Endothelial cell of umbilical vein (primary cell): Measurements from ENCODE around the gene GAST. TPM values are rescaled to one million over a fixed set of nuclear protein-coding genes. Genes with fewer than 3 reads are reported as not detected.

Experiments
- BruUV-seq: library from RNA; stranded (reverse); fragments of 400-500 nt; replicated peaks from 2 replicates; lab custom pipeline; 2021; lab: Mats Ljungman, UMichigan
- CTCF ChIA-PET: fragments of 300-600, 350-600 bp; sonication (Branson Sonifier 250); formaldehyde crosslinking; loops from one replicate; lab custom pipeline; 2021; ENCODE audit warnings: antibody characterized with exemption, inconsistent platforms; lab: Charles Lee
- POLR2A ChIA-PET: fragments of 300-600, 350-600 bp; sonication (Branson Sonifier 250); formaldehyde crosslinking; loops from one replicate; lab custom pipeline; 2021; ENCODE audit warnings: antibody characterized with exemption, inconsistent platforms; lab: Charles Lee
- DNase-seq: peaks from one replicate; pipeline ENCODE4 v3.0.0-alpha.2; 2011; ENCODE audit warnings: low read depth, low spot score
- FAIRE-seq: peaks from 2 replicates; lab custom pipeline; 2011; peaks lifted over from hg19 to GRCh38; lab: Jason Lieb, UNC
- H2AFZ ChIP-seq: 2 replicates; pipeline ENCODE4 v1.6.0; 2012; ENCODE audit warnings: low read depth, low read length, control low read depth, inconsistent platforms
- H3K27ac ChIP-seq: 2 replicates; pipeline ENCODE4 v1.5.1; 2011; ENCODE audit warnings: low read depth, mild to moderate bottlenecking, control low read depth, low read length, moderate library complexity; ENCODE audit not compliant: insufficient read depth
- H3K27me3 ChIP-seq, 2 experiments: 2 replicates each; pipeline versions ENCODE4 v1.6.0 to v1.6.1; 2011; ENCODE audit warnings: low read length in 2 of 2, mixed read lengths in 1 of 2; ENCODE audit not compliant: control insufficient read depth in 2 of 2, insufficient read depth in 2 of 2
- H3K36me3 ChIP-seq, 2 experiments: 2 replicates in 1 of 2; 3 replicates in 1 of 2; pipeline ENCODE4 v1.5.1; 2011; ENCODE audit warnings: low read length in 2 of 2, mild to moderate bottlenecking in 1 of 2, moderate library complexity in 1 of 2; ENCODE audit not compliant: control insufficient read depth in 2 of 2, insufficient read depth in 2 of 2; ENCODE audit errors: extremely low read depth in 1 of 2
- H3K4me1 ChIP-seq: 3 replicates; pipeline ENCODE4 v1.5.1; 2011; ENCODE audit warnings: mild to moderate bottlenecking, low read length; ENCODE audit not compliant: control insufficient read depth, insufficient read depth; ENCODE audit errors: extremely low read depth
- H3K4me2 ChIP-seq: 2 replicates; pipeline ENCODE4 v1.6.1; 2011; ENCODE audit warnings: low read length, control low read depth, mixed read lengths; ENCODE audit not compliant: insufficient read depth
- H3K4me3 ChIP-seq, 3 experiments: fragments of 200-600 bp in 1 of 3; sonication (generic), shearing (Covaris generic) in 1 of 3; replicated peaks in 1 of 3; 2 replicates each; pipeline ENCODE4 v1.5.1; 2011 to 2016; ENCODE audit warnings: control low read depth in 3 of 3, low read length in 3 of 3, mild to moderate bottlenecking in 2 of 3, inconsistent platforms in 1 of 3, low read depth in 1 of 3, moderate library complexity in 1 of 3; ENCODE audit not compliant: insufficient read depth in 1 of 3
- H3K79me2 ChIP-seq: 2 replicates; pipeline ENCODE4 v1.6.0; 2012; ENCODE audit warnings: low read length, inconsistent platforms; ENCODE audit not compliant: control insufficient read depth, insufficient read depth
- H3K9ac ChIP-seq: replicated peaks from 2 replicates; pipeline ENCODE3; 2011; ENCODE audit warnings: low read length, control low read depth; ENCODE audit not compliant: insufficient read depth; ENCODE audit errors: extremely low read depth
- H3K9me1 ChIP-seq: replicated peaks from 3 replicates; pipeline ENCODE4 v1.6.0; 2011; ENCODE audit warnings: mild to moderate bottlenecking, low read length; ENCODE audit not compliant: control insufficient read depth, insufficient read depth; ENCODE audit errors: extremely low read depth
- H3K9me3 ChIP-seq: replicated peaks from 2 replicates; pipeline ENCODE4 v1.5.1; 2012; ENCODE audit warnings: low read length, inconsistent platforms; ENCODE audit not compliant: control insufficient read depth, insufficient read depth
- H4K20me1 ChIP-seq: replicated peaks from 2 replicates; pipeline ENCODE3; 2011; ENCODE audit warnings: mild to moderate bottlenecking, low read length; ENCODE audit not compliant: control insufficient read depth, insufficient read depth; ENCODE audit errors: extremely low read depth
- EZH2 ChIP-seq: IDR thresholded peaks from 2 replicates; pipeline ENCODE4 v1.6.1; 2012; ENCODE audit warnings: borderline replicate concordance, low read depth, mild to moderate bottlenecking, moderate library complexity, low read length, inconsistent platforms; ENCODE audit not compliant: severe bottlenecking
- FOS ChIP-seq: IDR thresholded peaks from 2 replicates; pipeline ENCODE4 v1.6.1; 2011; ENCODE audit warnings: mild to moderate bottlenecking, low read length, moderate library complexity, borderline replicate concordance; ENCODE audit not compliant: insufficient read depth
- GATA2 ChIP-seq: IDR thresholded peaks from 2 replicates; pipeline ENCODE4 v1.7.0; 2011; ENCODE audit warnings: low read depth, mild to moderate bottlenecking, moderate library complexity, mixed read lengths, low read length; ENCODE audit not compliant: insufficient read length, insufficient read depth
- JUN ChIP-seq: IDR thresholded peaks from 2 replicates; pipeline ENCODE4 v1.6.1; 2011; ENCODE audit warnings: borderline replicate concordance, low read depth; ENCODE audit not compliant: insufficient read length, insufficient read depth
- MYC ChIP-seq: IDR thresholded peaks from one replicate; pipeline ENCODE4 v1.6.1; 2011; ENCODE audit warnings: mild to moderate bottlenecking, low read depth, low read length
- POLR2A ChIP-seq: IDR thresholded peaks from 2 replicates; pipeline ENCODE4 v1.6.1; 2012; ENCODE audit warnings: low read depth, mild to moderate bottlenecking, control low read depth, low read length
- POLR2AphosphoS5 ChIP-seq: IDR thresholded peaks from 2 replicates; pipeline ENCODE4 v1.6.1; 2012; ENCODE audit warnings: low read depth, mild to moderate bottlenecking, control low read depth, low read length, moderate library complexity; ENCODE audit not compliant: insufficient read depth
- dilution Hi-C: fragments of 300-500 bp; cut with MboI; formaldehyde crosslinking; loops from one replicate; pipeline ENCODE4 v1.15.0; 2019; ENCODE audit warnings: low sequenced_read_pairs; ENCODE audit not compliant: extremely low pct_ligation_motif_present
- intact Hi-C: fragments of 100-400 bp; cut with micrococcal nuclease; formaldehyde crosslinking; loops from one replicate; pipeline ENCODE4 v1.10.0; 2022
- polyA plus RNA-seq, 4 experiments: library from polyadenylated mRNA; depleted of rRNA in 3 of 4; stranded (reverse) in 3 of 4; unstranded in 1 of 4; fragments of >200 nt; gene quantifications; 2 replicates each; pipeline versions ENCODE4 v1.2.1 to v1.2.3, GENCODE V29; 2011 to 2012; ENCODE audit warnings: missing spikeins in 1 of 4
- total RNA-seq: library from RNA; stranded (reverse); gene quantifications from 2 replicates; pipeline ENCODE4 v1.2.3, GENCODE V29; 2021
- TF ChIP-seq, protein P1 (sequence below): IDR thresholded peaks from 2 replicates; pipeline ENCODE4 v1.6.1; 2011; ENCODE audit not compliant: insufficient read depth, insufficient read length
- TF ChIP-seq, protein P2 (sequence below), 2 donors: IDR thresholded peaks; 1 replicate in 1 of 2; 2 replicates in 1 of 2; pipeline ENCODE4 v1.5.1; 2011; ENCODE audit warnings: low read length in 2 of 2, mild to moderate bottlenecking in 2 of 2, moderate library complexity in 2 of 2, control low read depth in 1 of 2, inconsistent platforms in 1 of 2, low read depth in 1 of 2; ENCODE audit not compliant: insufficient read depth in 1 of 2; ENCODE audit errors: extremely low read depth in 1 of 2

Gene GAST
- total and polyA plus RNA-seq, 2 donors (not counting 3 experiments of a cell fraction or from before 2014, with no cell fraction given) = not detected

DNA sequence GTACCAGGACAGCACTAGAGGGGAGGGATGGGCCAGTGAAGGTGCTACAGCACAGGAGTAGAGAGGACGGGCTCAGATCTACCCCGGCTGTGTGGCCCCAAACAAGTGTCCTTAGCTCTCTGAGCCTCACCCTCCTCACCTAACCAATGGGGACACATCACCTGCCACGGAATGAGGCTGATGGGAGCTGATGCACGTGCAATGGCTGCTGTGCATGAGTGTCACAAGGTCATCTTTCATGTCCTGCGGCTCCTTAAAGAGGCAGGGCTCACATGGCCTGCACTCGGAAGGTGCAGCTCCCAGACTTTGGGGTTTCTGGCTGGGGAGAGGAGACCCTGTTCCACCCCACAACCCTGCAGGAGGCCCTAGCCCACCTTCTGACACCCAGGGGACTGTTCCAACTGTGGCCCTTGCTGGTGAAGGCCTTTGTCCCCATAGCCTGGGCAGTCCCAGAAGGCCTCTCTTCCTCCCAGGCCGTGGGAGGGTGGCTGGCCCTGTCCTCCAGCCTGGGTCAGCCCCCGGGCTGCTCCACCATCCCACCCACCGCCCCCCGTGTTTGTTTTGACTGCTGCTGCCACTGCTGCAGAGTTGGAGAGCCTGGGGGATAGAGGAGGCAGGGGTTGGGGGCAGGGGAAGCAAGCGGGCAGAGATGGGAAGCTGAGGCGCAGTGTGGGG is 11.8 kb downstream of the GAST start:
- TF ChIP-seq, protein P1, sequence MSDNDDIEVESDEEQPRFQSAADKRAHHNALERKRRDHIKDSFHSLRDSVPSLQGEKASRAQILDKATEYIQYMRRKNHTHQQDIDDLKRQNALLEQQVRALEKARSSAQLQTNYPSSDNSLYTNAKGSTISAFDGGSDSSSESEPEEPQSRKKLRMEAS = no peak
- no peak for TF ChIP-seq POLR2A
- TF ChIP-seq FOS = no peak
- TF ChIP-seq JUN = no peak
- TF ChIP-seq EZH2 = no peak
- H3K79me2 ChIP-seq = no peaks in the 10 kb centered on the region
- no peak overlapping the region for H3K4me3 ChIP-seq
- dilution Hi-C loops = no loop called here
- no peak overlapping the region for H3K27ac ChIP-seq
- no peaks in the 10 kb centered on the region for H3K9me3 ChIP-seq
- no peaks in the 10 kb centered on the region for H3K4me1 ChIP-seq
- DNase-seq (no peak), FAIRE-seq (no peak)
- H3K36me3 ChIP-seq = no peaks in the 10 kb centered on the region
- BruUV-seq = no TSS peak
- ChIA-PET CTCF (interaction anchor here (1.2 kb wide), 1 partner anchor 28 kb away, joined by 3 read pairs; no protein-coding TSS in a partner anchor), POLR2A (no interaction called here)
- intact Hi-C loops = no loop called here
- H3K9ac ChIP-seq = no peak overlapping the region
- H4K20me1 ChIP-seq = no peaks in the 10 kb centered on the region
- H2AFZ ChIP-seq = no peak overlapping the region
- peaks cover 0 to 1% of the 10 kb centered on the region in 2 experiments for H3K27me3 ChIP-seq
- no peak overlapping the region for H3K4me2 ChIP-seq
- no peaks in the 10 kb centered on the region for H3K9me1 ChIP-seq

DNA sequence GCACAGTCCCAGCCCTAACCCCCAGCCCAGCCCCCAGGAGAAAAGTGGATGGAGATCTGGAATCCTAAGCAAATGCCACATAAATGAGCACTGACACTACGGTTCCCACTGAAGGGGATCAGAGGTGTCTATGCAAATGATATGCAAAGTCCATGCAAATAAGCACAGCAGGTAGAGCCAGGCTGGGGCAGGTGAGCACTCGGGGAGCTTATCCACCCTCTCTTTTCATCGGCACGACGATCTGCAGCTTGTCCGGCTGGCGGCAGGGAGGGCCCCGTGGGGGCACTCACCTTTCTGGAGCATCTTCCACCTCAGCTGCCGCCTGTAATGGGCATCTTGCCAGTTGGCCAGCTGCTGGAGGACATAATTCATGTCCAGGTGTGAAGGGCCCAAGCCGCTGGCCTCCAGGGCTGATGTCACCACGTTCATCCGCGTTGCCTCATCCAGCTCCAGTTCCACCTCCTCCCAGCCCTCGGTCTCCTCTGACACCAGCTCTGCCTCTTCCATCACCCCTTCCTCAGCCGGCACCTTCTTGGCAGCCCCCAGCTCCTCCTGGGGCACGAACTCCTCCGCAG is 12.4 kb downstream of the GAST start:
- no peaks in the 10 kb centered on the region for H3K79me2 ChIP-seq
- intact Hi-C loops (no loop called here), dilution Hi-C loops (no loop called here)
- no peak for FAIRE-seq
- no peak overlapping the region for H2AFZ ChIP-seq
- no peak for TF ChIP-seq POLR2AphosphoS5
- TF ChIP-seq, protein P1 = no peak
- no peak for TF ChIP-seq MYC
- no peak for TF ChIP-seq POLR2A
- TF ChIP-seq FOS = no peak
- no peak for TF ChIP-seq GATA2
- no peak for TF ChIP-seq JUN
- TF ChIP-seq, protein P2, sequence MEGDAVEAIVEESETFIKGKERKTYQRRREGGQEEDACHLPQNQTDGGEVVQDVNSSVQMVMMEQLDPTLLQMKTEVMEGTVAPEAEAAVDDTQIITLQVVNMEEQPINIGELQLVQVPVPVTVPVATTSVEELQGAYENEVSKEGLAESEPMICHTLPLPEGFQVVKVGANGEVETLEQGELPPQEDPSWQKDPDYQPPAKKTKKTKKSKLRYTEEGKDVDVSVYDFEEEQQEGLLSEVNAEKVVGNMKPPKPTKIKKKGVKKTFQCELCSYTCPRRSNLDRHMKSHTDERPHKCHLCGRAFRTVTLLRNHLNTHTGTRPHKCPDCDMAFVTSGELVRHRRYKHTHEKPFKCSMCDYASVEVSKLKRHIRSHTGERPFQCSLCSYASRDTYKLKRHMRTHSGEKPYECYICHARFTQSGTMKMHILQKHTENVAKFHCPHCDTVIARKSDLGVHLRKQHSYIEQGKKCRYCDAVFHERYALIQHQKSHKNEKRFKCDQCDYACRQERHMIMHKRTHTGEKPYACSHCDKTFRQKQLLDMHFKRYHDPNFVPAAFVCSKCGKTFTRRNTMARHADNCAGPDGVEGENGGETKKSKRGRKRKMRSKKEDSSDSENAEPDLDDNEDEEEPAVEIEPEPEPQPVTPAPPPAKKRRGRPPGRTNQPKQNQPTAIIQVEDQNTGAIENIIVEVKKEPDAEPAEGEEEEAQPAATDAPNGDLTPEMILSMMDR (IDR thresholded peaks at IDR 0.05; ENCODE audit: extremely low read depth in 1 of 2, insufficient read depth in 1 of 2, low read depth in 1 of 2, low read length in 2 of 2) = no peak
- TF ChIP-seq EZH2 = no peak
- H3K4me2 ChIP-seq = no peak overlapping the region
- no TSS peak for BruUV-seq
- no peaks in the 10 kb centered on the region for H3K4me1 ChIP-seq
- no peak overlapping the region for H3K4me3 ChIP-seq
- CTCF ChIA-PET = interaction anchor here (1.2 kb wide), 1 partner anchor 29 kb away, joined by 3 read pairs; no protein-coding TSS in a partner anchor
- POLR2A ChIA-PET = no interaction called here
- DNase-seq = no peak
- no peaks in the 10 kb centered on the region for H3K9me3 ChIP-seq
- H3K9ac ChIP-seq = no peak overlapping the region
- H3K9me1 ChIP-seq = no peaks in the 10 kb centered on the region
- no peaks in the 10 kb centered on the region for H4K20me1 ChIP-seq
- H3K27ac ChIP-seq = no peak overlapping the region
- peaks cover 0 to 1% of the 10 kb centered on the region in 2 experiments for H3K27me3 ChIP-seq
- no peaks in the 10 kb centered on the region for H3K36me3 ChIP-seq
